HG02571 (cell line): Measurements from ENCODE around the gene ZBTB25.

ENCODE experiments used
- ATAC-seq: cut with Tn5 transposase; IDR thresholded peaks from one replicate; pipeline ENCODE4 v1.9.1; 2021; ENCODE audit warnings: mild to moderate bottlenecking, moderate library complexity; ENCODE audit not compliant: unreplicated experiment

Gene ZBTB25

DNA sequence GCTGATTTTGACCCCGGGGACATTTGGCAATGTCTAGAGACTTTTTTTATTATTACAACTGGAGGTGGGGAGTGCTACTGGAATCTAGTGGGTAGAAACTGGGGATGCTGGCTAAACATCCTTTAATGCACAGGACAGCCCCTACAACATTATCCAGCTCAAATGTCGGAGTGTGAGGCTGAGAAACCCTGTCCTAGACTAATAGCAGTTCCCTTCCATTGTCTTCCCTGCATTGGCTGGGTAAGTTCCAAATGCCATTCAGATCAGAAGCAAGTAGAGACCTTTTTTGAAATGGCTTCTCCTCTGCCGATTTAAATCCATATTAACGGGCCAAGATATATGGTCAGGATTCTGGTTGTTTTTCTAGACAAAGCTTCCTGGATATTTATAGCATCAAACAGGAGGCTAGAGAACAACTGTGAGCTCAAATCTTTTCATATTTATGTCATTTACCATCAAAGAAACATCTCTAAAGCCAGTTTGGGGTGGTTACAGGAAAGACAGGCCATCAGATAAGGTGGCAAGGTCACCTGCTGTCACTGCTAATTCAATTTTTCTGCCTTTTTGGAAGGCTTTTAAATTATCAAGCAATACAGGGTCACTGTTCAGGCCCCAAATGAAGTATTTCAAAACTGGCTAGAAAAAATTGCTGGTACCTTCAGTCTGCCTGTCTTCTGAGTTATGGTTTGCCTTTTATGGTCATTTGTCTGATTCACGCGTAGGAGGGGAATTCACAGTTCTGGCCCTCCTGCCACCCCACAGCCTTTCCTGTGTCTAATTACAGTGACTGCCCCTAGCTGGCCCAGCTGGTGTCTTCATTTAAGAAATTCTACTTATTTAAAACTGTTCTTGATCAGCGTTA lies 58.4 kb downstream of the ZBTB25 start:
- peak; percentile 98 for ATAC-seq

DNA sequence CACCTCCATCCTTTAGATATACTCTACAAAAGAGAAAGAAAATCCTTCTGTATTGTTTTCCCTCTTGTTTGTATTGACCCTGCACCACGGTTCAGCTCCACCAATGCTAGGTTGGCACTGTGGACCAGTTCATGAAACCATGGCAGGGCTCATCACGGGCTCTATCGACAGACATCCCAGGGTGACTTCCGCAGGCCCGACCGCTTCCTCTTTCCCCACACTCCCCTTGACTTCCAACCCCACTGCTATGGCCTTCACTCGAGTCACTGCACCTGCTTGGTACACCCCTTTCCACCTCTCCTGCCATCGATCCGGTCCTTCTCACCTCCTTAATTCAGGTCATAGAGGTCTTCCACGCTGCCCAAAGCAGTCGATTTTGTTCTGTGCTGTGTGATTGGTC lies 59.5 kb downstream of the ZBTB25 start:
- no peak for ATAC-seq

DNA sequence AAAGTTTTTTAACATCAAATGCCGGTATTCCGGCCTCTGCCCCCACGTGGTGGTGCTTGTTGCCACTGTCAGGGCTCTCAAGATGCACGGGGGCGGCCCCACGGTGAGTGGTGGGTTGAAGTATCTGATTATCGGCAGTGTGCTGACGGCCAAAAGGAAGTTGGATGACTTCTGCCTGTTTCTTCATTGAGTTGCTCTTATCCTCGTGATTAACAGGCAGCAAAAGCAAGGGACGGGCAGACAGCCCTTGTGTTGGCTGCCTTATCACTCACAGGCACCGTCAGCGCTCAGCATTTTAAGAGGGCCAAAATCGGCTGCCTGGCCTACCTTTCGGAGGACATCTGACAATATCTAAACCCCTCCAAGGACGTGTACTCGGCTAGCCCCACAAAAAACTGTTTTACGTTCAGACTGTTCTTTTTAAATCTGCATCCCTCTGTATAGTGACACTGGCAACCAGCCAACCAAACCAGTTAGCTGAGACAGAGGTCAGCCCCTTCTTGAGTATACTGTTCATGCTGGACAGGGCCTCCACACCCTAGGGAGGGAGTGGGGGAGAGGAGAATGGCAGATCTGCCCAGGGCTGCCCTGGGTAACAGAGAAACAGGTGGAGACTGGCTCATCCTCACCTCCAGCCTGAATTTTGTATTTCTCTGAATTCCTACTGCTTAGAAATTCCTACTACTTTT lies 61.2 kb downstream of the ZBTB25 start:
- ATAC-seq: no peak

DNA sequence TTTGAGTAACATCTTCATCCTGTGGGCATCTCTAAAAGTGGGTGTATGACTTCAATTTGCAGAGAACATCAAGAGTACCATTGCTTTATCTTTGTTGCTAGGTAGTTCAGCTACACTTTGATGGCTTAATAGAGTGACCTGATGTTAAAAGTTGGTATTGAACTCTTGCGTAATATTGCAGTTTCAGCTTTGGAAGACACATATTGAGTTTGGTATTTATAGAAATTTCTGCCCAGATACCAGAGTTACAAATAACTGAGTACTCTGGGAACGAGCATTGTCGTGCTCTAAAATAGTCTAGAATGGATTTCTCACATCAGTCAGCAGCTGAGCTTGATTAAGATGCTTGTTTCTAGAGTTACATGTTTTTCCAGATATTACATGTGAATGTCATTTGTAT lies 63.1 kb downstream of the ZBTB25 start:
- ATAC-seq: no peak

DNA sequence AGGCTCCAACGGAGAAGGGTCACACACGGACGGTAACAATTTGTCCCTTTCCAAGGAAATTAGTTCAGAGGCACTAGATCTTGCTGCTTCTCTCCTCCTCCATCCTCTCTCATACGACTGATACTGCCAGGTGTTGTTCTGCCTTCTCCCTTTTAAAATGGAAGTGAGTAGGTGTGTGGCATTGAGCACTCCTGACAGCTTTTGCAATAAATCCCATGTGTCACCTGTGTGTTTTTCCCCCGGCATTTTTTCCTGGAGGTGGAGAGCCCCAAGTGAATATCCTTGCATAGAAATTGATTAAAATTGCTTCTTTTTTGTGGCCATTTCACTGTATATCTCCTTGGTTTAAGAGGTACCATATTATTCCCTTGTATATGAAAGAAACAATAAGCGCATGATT lies 64.5 kb downstream of the ZBTB25 start:
- ATAC-seq: no peak

DNA sequence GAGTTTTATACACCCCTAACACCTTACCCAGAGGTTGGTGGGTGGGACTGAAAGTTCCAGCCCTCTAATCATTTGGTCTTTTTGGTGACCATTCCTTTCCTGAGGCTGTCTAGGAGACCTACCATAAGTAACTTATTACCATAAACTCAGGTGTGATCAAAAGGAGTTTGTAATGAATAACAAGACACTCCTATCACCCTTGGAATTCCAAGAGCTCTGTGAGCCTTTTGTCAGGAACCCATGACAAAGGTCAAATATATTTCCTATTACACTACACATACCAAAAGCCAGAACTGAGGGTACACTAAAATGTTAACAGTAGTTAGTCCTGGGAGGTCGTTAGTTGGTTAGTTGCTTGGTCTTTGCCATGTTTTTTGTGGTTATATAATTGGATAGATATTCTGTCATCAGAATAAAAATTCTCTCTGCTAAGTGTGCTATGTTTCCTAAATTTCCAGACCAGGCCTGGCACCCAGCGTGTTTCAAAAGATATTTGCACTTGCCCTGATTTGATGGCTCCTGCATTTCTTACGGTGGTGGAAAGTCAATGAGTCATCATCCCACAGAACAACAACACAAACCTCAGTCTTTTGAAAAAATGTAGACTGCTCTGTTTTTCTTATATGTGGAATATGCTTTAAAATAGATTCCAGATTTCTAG lies 65.3 kb downstream of the ZBTB25 start:
- ATAC-seq: no peak

DNA sequence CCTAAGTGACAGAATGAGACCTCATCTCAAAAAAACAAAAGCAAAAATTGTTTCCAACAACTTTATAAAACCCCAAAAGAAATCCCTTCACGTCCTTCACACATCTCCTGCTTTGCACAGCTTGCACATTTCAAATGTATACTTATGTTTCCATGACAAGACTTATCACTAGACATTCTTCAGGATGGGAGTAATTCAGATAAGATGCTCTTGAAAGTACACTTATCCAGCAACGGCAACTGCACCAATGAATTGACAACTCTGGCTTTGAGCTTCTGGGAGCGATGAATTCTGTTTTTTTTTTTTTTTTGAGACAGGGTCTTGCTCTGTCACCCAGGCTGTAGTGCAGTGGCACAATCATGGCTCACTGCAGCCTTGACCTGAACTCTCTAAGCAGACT lies 69.1 kb downstream of the ZBTB25 start:
- no peak for ATAC-seq

DNA sequence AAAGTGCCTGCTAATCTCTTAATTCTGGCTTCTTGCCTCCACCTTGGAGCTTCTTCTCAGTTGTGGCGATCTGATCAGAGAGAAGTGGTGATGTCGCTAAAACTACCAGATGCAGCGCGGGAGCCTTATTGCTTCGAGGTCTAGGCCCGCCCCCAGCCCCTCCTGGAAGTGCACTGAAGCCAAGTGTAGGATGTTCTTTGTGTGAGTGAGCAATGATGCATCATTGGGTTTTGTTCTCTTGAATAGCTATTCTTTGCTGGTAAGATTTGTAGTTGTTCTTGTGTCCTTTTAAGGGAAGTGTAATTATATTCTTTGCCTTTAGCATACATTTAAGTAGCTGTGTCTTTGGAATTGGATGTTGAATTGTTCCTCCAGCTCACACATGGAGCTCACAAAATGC lies 79.7 kb downstream of the ZBTB25 start:
- no peak for ATAC-seq

DNA sequence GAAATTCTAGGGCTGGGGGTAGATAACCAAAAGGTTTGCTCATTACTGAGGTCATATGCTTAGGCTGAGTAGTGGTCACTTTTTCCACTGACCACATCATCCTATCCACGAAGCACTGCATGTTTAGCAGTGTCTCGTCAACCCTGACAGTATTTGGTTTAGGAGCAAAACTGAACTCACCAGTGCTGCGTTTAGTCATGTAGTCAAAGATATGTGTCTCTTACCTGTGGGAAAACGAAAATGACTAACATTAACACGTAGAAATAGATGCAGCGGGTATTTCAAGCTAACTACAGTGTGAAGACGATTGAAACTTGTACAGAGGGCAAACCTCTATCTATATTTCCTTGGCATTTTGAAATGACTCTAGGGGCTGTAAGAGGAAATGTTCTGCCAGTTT lies 80.9 kb downstream of the ZBTB25 start:
- ATAC-seq: no peak

DNA sequence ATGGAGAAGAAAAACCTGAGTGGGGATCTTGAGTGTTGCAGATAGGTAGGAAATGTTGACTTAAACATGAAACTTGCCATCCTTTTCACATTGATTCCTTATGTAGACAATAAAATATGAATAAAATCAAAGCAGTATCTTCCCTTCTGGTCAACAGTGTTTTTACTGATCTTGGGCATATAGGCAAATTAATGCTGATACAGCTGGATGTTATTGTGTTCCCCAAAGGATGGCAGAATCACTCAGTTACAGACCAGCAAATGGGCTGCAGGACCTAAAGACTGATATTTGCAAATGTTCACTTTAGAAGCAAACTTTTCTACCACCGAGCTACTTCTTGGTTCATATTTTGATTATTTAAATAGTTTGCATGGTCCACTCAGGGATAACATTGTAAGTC lies 81.6 kb downstream of the ZBTB25 start:
- no peak for ATAC-seq

DNA sequence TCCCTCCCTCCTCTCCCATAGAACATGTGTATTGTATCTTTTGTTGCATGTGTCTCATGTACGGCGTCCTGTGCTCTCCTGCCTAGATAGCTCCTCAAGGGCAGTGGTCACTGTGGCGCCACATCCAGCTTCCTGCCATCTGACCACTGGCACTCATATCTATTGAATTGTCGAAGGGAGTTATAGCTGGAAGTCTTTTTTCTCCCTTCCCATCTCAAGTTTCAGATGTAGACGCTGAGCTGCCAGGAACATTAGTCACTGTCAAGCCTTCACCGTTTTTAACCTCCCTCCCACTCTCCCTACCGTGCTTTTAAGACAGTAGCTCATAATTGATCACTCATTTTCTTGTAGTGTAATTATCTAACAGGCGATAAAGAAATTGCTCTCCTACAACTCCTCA lies 82.5 kb downstream of the ZBTB25 start:
- ATAC-seq: no peak

DNA sequence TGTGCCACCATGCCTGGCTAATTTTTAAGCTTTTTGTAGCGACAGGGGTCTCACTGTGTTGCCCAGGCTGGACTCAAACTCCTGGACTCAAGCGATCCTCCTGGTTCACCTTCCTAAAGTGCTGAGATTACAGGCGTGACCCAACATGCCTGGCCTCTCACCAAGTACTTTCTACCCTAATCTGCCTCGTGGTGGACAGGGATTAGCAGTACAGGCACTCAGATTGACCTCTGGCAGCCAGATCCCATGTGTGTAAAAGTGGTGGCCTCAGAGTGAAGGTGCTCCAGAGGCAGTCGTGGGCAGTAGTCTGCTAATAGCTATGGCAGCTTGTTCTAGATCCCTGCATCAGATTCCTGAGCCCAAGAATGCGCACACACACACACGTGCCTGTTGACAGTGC lies 84.6 kb downstream of the ZBTB25 start:
- no peak for ATAC-seq

DNA sequence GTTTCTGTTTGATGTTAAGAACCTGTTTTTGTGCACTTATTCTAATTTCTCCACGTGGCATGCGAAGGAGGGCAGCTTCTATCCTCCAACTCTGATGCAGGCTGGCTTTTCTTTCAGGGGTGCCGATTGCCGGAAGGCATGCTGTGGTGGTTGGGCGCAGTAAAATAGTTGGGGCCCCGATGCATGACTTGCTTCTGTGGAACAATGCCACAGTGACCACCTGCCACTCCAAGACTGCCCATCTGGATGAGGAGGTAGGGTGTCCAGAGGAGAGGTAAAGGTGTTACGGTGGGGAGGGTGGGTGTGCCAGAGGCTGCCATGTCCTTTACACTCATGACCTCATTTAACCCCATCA lies 85.9 kb downstream of the ZBTB25 start:
- ATAC-seq: no peak

DNA sequence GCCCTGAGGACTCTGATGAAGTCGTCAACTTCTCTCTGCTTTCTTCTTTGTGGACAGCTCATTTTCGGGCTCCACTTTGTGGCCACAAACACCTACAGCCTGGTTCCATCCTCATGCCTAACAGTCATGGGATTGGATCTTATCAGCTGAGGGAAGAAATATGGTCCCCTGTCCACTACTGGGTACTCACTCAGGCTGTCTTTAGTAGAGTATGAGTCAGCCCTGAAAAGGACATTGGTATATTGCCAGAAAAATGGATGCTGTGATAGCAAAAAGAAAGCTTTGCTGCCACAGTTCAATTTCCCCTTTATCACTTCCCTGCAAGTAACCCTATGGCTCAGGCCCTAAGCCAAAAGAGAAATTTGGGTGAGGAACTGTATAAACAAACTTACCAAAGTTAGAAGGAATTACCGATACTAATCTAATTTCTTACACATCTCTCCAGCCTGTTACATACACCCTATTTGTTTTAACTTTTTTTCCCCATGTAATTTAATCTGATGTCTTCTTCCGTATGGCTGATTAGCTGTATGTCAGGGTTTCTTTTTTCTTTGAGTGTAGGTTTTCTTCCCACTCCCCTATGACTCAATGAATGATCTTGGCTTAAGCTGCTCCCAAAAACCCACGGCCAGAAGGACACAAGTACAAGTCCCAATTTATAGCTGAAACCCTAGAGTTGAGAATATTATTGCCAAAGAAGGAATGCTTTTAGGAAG lies 86.4 kb downstream of the ZBTB25 start:
- ATAC-seq: no peak

DNA sequence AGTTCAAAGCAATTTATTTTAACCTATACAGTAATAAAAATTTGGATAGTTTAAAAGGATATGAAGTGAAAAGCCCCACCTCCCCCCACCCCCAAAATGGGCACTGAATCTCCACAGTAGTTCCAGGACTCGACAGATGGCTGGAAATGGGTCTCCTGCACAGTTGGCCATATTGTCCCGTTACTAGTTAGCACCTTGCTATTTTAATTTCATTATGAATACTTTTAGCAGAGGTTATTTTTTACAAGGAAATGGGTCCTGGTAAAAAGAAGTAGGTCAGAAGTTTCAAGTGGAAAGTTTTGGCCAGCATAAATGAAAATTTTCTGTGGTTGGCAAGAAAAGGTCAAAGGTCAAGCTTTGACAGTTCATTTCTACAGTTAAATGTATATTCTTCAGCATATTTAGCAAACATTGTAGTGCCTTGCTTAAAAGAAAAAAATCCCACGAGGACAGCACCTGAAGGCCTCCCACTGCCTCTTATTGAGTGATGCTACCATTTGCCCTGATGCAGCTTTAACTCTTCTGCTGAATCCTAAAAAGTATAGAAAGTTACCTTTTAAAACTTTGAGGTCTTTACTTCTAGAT lies 87.2 kb downstream of the ZBTB25 start:
- ATAC-seq: no peak

DNA sequence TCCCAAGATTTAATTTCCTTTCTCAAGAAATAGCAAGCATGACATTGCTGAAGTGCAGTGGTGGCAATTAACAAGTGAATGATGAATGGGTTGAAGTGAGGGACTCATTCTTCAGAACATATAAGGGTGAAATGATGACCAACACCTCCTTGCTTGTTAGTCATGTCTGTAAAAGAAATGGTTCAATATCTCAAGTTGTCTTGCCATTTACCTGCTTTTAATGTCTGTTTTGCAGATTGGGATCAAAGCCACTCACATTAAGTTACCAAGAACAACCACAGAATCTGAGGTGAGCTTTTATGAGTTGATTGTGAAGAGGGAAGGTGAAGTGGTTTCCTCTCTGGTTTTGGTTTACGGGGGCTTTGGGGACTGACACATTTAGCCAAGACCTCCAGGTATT lies 91.4 kb downstream of the ZBTB25 start:
- no peak for ATAC-seq

DNA sequence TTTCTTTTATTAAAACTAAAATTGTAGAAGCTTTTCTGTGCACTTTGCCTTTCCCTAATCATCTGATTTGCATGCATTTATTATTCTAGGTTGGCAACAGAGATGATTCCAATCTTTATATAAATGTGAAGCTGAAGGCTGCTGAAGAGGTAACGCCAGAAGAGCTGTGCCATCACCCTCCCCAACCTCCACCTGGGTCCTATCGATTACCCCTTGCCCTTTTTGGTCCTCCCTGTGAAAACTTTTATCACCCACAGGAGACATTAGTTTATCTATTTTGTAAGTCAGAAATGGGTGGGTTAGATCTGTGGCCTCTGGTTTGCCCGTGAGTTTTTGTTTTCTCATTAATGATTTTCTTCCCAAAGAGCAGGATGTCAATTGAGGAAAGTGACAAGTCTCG lies 92.6 kb downstream of the ZBTB25 start:
- no peak for ATAC-seq

DNA sequence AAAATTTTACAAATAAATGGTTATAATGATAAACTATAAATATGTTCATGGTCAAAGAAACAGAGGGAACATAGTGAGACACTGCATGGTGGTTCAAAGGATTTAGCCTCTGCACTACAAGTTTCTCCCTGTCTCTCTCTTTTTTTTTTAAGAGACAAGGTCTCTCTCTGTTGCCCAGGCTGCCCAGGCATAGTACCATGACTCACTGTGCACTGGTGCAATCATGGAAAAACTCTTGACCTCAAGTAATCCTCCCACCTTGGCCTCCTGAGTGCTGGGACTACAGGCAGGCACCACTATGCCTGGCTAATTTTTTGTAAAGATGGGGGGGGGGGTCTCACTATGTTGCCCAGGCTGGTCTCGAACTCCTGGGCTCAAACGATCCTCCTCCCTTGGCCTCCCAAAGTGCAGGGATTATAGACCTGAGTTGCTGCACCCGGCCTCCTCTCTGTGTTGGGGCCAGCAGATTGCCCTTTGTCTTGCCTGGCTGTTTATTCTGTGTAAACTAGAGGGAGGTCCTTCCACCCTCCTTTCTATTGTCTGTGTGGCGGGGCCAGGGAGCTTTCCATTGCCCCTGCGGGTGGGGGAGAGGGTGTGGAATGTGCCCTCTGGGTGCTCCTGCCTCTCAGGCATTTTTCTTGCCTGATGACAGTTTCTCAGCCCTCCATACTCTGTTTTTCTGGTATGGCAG lies 93.4 kb downstream of the ZBTB25 start:
- no peak for ATAC-seq

DNA sequence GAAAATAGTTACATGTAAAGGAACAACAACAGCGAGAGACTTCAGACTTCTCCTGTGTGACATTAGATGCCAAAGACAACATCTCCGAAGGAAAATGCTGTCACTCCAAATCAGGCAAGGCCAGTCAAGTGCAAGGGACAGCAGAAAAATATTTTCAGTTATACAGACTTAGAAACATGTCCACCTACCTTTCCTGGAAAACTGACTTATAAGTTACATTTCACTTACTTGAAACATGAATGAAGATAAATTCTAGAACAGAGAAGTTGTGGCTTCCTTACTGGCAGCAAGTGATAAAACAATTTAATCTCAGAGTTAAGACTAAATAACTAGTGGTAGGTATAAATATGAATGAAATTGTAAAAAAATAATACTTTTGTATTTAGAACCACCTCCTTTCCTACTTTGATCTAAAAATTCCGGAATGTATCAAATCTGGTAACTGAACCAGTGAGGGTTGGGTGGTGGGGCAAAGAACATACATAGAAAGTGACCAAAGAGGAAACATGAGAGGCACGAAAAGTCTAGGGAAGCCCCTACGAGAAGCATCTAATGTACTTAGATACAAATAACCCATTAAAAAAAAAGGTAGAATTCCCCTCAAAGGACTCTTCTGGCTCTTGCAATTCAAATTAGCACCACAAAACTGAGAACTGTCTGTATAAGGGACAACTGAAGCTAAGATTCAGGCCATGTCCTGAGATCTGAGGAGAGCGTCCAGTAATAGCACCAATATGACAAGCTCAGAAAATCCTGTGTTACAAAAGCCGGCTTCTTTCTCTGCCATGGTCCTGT lies 94.3 kb downstream of the ZBTB25 start:
- no peak for ATAC-seq

DNA sequence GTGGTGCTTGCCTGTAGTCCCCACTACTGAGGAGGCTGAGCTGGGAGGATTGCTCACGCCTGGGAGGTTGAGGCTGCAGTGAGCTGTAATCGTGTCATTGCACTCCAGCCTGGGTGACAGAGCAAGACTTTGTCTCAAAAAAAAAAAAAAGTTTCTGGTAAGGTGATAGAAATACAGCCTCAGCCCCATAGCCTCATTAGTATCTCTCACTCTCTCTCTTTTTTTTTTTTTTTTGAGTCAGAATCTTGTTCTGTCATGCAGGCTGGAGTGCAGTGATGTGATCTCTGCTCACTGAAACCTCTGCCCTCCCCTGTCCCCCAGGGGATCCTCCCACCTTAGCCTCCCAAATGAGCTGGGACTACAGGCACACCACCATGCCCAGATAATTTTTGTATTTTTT lies 96.3 kb downstream of the ZBTB25 start:
- no peak for ATAC-seq
